HL-60 (cell line): ENCODE measurements around the gene ATE1.

Source experiments
- CTCF ChIP-seq: IDR thresholded peaks from one replicate; pipeline ENCODE4 v1.5.1; 2011; ENCODE audit warnings: low read length, control low read depth, inconsistent platforms; ENCODE audit not compliant: insufficient read depth
- POLR2AphosphoS5 ChIP-seq: IDR thresholded peaks from 2 replicates; pipeline ENCODE4 v1.6.1; 2012; ENCODE audit warnings: low read depth
- REST ChIP-seq: IDR thresholded peaks from 2 replicates; pipeline ENCODE4 v1.6.1; 2012; ENCODE audit warnings: low read depth; ENCODE audit not compliant: insufficient replicate concordance

GRCh38 chr10:121880895-121881294 lies 46.9 kb downstream of the ATE1 start:
- TF ChIP-seq POLR2AphosphoS5 (no peak), CTCF (no peak), REST (no peak)
